ENCODE results near the gene ACTL10. TPM values are rescaled to one million over a fixed set of nuclear protein-coding genes. Genes with fewer than 3 reads are reported as not detected.

ACTL10 gene
- total and polyA plus RNA-seq, 2 of the 4 experiments (the other 2 are of a cell fraction): 0.18 to 0.43 TPM

GRCh38 chr20:33709905-33710541 lies 43.3 kb downstream of the ACTL10 start:
- Histone ChIP-seq H3K27ac (ENCODE audit: insufficient read depth, low read length) (no peak overlapping the region), H4K20me1 (ENCODE audit: insufficient read depth, low read length) (no peaks in the 10 kb centered on the region), H2AFZ (replicated peaks; ENCODE audit: low read length, poor library complexity) (no peak overlapping the region), H2AK9ac (replicated peaks; ENCODE audit: low read depth, low read length, poor library complexity) (no peak overlapping the region), H2BK5ac (ENCODE audit: low read depth, low read length, poor library complexity, severe bottlenecking) (no peak overlapping the region), H4K8ac (ENCODE audit: low read depth in 2 of 2, low read length in 2 of 2) (no peak overlapping the region), H3K27me3 (ENCODE audit: control insufficient read depth, insufficient read depth, low read length) (no peaks in the 10 kb centered on the region), H3K4me3 (ENCODE audit: insufficient read depth, low read depth, low read length) (no peak overlapping the region), H3K36me3 (ENCODE audit: control insufficient read depth, insufficient read depth, low read length) (peaks cover 8% of the 10 kb centered on the region; the same call in 1 of the 2 replicates), H4K5ac (ENCODE audit: low read depth, low read length) (no peak overlapping the region), H2BK20ac (ENCODE audit: low read depth, low read length) (no peak overlapping the region), H3K79me1 (ENCODE audit: low read depth in 1 of 2, low read length in 2 of 2) (0 out of 4 replicates have a peak, but pooled peaks cover 0 to 2% of the 10 kb centered on the region in 2 experiments), H3K9ac (ENCODE audit: low read depth, low read length) (no peak overlapping the region), H3K4me1 (ENCODE audit: control insufficient read depth, insufficient read depth, low read length) (no peaks in the 10 kb centered on the region), H2AK5ac (ENCODE audit: low read depth, low read length) (0 out of 2 replicates have a peak overlapping the region, but pooled peaks have one; percentile 26), H3K9me1 (ENCODE audit: insufficient read depth, low read length) (0 out of 2 replicates have a peak, but pooled peaks cover 8% of the 10 kb centered on the region), H3K4ac (ENCODE audit: low read depth, low read length) (no peak overlapping the region), H2BK15ac (ENCODE audit: low read depth, low read length) (no peak overlapping the region), H3K9me3 (ENCODE audit: control insufficient read depth, insufficient read depth, low read length) (no peaks in the 10 kb centered on the region), H3K23ac (ENCODE audit: low read depth, low read length) (no peak overlapping the region), H3K4me2 (ENCODE audit: low read depth, low read length) (no peak overlapping the region), H3K14ac (replicated peaks; ENCODE audit: low read depth, low read length) (no peak overlapping the region), H3K56ac (ENCODE audit: extremely low read depth, insufficient read depth, low read length) (no peak overlapping the region), H4K91ac (ENCODE audit: insufficient read depth, low read depth, low read length) (no peak overlapping the region), H2BK120ac (ENCODE audit: low read depth, low read length) (no peak overlapping the region), H3K18ac (ENCODE audit: low read depth, low read length) (no peak overlapping the region)
- TF ChIP-seq, protein P1, sequence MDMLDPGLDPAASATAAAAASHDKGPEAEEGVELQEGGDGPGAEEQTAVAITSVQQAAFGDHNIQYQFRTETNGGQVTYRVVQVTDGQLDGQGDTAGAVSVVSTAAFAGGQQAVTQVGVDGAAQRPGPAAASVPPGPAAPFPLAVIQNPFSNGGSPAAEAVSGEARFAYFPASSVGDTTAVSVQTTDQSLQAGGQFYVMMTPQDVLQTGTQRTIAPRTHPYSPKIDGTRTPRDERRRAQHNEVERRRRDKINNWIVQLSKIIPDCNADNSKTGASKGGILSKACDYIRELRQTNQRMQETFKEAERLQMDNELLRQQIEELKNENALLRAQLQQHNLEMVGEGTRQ (IDR thresholded peaks at IDR 0.05; ENCODE audit: low read depth, low read length): no peak
- TF ChIP-seq, protein P2, sequence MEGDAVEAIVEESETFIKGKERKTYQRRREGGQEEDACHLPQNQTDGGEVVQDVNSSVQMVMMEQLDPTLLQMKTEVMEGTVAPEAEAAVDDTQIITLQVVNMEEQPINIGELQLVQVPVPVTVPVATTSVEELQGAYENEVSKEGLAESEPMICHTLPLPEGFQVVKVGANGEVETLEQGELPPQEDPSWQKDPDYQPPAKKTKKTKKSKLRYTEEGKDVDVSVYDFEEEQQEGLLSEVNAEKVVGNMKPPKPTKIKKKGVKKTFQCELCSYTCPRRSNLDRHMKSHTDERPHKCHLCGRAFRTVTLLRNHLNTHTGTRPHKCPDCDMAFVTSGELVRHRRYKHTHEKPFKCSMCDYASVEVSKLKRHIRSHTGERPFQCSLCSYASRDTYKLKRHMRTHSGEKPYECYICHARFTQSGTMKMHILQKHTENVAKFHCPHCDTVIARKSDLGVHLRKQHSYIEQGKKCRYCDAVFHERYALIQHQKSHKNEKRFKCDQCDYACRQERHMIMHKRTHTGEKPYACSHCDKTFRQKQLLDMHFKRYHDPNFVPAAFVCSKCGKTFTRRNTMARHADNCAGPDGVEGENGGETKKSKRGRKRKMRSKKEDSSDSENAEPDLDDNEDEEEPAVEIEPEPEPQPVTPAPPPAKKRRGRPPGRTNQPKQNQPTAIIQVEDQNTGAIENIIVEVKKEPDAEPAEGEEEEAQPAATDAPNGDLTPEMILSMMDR (conservative IDR thresholded peaks at IDR 0.05; ENCODE audit: low read depth, low read length): no peak
- no peak for TF ChIP-seq SMC3 (IDR thresholded peaks at IDR 0.05; ENCODE audit: low read depth, low read length)
- TF ChIP-seq FOS (IDR thresholded peaks at IDR 0.05; ENCODE audit: low read depth, low read length): no peak
- no peak for TF ChIP-seq MXI1 (IDR thresholded peaks at IDR 0.05; ENCODE audit: borderline replicate concordance, low read depth, low read length)
- no peak for TF ChIP-seq MAZ (IDR thresholded peaks at IDR 0.05; ENCODE audit: borderline replicate concordance, low read depth, low read length)
- no peak for TF ChIP-seq BHLHE40 (IDR thresholded peaks at IDR 0.05; ENCODE audit: low read depth, low read length)
- no peak for TF ChIP-seq NFE2L2 (IDR thresholded peaks at IDR 0.05; ENCODE audit: low read depth, low read length)
- dilution Hi-C loops (cut with HindIII; ENCODE audit: low sequenced_read_pairs, unreplicated experiment) (no loop called here), intact Hi-C loops (cut with micrococcal nuclease) (no loop called here), in situ Hi-C loops (cut with MboI; ENCODE audit: low sequenced_read_pairs) (no loop called here)
- ChIA-PET CTCF (no interaction called here), POLR2A (ENCODE audit: unreplicated experiment) (no interaction called here)
- DNase-seq (no peak), ATAC-seq (ENCODE audit: low read depth) (no peak)
- 81 to 100% methylated on average over 3 to 8 of the region's 16 CpGs for WGBS, 2 experiments (ENCODE audit: extremely low coverage in 2 of 2, insufficient read length in 1 of 2)
- BruUV-seq (replicated peaks): no TSS peak
